SH-SY5Y (cell line): ENCODE results near the gene PRPF40B.

Experiments
- GATA2 ChIP-seq: IDR thresholded peaks from 2 replicates; pipeline ENCODE4 v1.6.1; 2011; ENCODE audit warnings: mild to moderate bottlenecking, low read depth, low read length
- GATA3 ChIP-seq: IDR thresholded peaks from 2 replicates; pipeline ENCODE4 v1.6.1; 2011; ENCODE audit warnings: low read depth, mild to moderate bottlenecking, low read length, moderate library complexity

The PRPF40B gene

GRCh38 chr12:49671031-49671765 lies 47.8 kb downstream of the PRPF40B start:
- no peak for TF ChIP-seq GATA2
- TF ChIP-seq GATA3 = no peak

- TF ChIP-seq GATA2 = no peak
- TF ChIP-seq GATA3 = no peak
Measured at GRCh38 chr12:49672301-49673217, 49.2 kb downstream of the PRPF40B start.

- TF ChIP-seq GATA3 = no peak
- no peak for TF ChIP-seq GATA2
Measured at GRCh38 chr12:49673446-49674317, 50.3 kb downstream of the PRPF40B start.

- TF ChIP-seq GATA2 (no peak), GATA3 (no peak)
Measured at GRCh38 chr12:49674318-49674981, 51.1 kb downstream of the PRPF40B start.

- TF ChIP-seq GATA3 (no peak), GATA2 (no peak)
Measured at GRCh38 chr12:49675137-49675536, 51.8 kb downstream of the PRPF40B start.

- TF ChIP-seq GATA2 = no peak
- TF ChIP-seq GATA3 = no peak
Measured at GRCh38 chr12:49678711-49679110, 55.4 kb downstream of the PRPF40B start.

GRCh38 chr12:49680075-49680474 lies 56.7 kb downstream of the PRPF40B start:
- TF ChIP-seq GATA3 = no peak
- TF ChIP-seq GATA2 = no peak

GRCh38 chr12:49683599-49684309 lies 60.4 kb downstream of the PRPF40B start:
- TF ChIP-seq GATA2 (no peak), GATA3 (no peak)

- TF ChIP-seq GATA3 (no peak), GATA2 (no peak)
Measured at GRCh38 chr12:49684310-49684854, 61.0 kb downstream of the PRPF40B start.

- TF ChIP-seq GATA3 = no peak
- TF ChIP-seq GATA2 = no peak
Measured at GRCh38 chr12:49687941-49688340, 64.6 kb downstream of the PRPF40B start.

- TF ChIP-seq GATA3 = no peak
- TF ChIP-seq GATA2 = no peak
Measured at GRCh38 chr12:49689237-49689636, 65.9 kb downstream of the PRPF40B start.

- TF ChIP-seq GATA2 = no peak
- TF ChIP-seq GATA3 = no peak
Measured at GRCh38 chr12:49689785-49690184, 66.4 kb downstream of the PRPF40B start.

GRCh38 chr12:49692851-49693250 lies 69.5 kb downstream of the PRPF40B start:
- TF ChIP-seq GATA3 = no peak
- no peak for TF ChIP-seq GATA2
